Measurements from ENCODE around the gene CLECL1. TPM values are rescaled to one million over a fixed set of nuclear protein-coding genes. Genes with fewer than 3 reads are reported as not detected.

The CLECL1 gene
- total RNA-seq, 4 donors from 2014 or later: 0.68 to 1.3 TPM; not detected in 2

DNA sequence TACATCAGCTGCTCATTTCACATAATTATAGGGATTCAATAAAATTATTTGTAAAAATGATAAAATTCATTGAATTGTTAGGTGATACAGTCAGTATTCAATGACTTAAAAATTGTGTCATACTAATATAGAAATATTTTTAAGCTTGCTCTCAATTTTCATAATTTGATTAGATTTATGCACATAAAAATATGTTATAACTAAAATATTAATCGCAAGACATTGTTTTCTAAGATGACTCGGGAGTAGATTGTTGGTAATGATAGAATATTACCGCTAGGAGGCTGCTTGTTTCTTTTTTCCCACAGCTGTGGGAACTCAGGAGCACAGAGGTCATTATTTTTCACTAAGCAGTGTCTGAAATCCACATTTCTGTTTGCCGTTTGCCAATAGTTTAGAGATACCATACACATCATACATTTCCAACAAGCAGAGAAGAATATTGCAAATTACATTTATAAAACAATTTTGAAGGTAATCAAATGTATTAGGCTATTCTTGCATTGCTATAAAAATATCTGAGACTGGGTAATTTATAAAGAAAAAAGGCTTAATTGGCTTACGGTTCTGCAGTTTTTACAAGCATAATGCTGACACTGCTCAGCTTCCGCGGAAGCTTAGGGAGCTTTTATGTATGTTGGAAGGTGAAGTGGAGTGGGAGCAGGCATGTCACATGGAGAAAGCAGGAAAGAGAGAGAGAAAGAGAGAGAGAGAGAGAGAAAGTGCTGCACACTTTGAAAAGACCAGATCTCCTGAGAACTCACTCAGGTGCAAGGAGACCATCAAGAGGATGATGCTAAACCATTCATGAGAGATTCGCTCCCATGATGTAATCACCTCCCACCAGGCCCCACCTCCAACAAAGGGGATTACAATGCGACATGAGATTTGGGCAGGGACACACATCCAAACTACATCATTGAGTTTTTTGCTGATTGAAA lies 18.6 kb upstream of the CLECL1 start:
- TF ChIP-seq, protein P1, sequence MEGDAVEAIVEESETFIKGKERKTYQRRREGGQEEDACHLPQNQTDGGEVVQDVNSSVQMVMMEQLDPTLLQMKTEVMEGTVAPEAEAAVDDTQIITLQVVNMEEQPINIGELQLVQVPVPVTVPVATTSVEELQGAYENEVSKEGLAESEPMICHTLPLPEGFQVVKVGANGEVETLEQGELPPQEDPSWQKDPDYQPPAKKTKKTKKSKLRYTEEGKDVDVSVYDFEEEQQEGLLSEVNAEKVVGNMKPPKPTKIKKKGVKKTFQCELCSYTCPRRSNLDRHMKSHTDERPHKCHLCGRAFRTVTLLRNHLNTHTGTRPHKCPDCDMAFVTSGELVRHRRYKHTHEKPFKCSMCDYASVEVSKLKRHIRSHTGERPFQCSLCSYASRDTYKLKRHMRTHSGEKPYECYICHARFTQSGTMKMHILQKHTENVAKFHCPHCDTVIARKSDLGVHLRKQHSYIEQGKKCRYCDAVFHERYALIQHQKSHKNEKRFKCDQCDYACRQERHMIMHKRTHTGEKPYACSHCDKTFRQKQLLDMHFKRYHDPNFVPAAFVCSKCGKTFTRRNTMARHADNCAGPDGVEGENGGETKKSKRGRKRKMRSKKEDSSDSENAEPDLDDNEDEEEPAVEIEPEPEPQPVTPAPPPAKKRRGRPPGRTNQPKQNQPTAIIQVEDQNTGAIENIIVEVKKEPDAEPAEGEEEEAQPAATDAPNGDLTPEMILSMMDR (IDR thresholded peaks at IDR 0.05; ENCODE audit: low read depth): no peak

GRCh38 chr12:9750276-9751203 lies 17.6 kb upstream of the CLECL1 start:
- TF ChIP-seq, protein P1 (IDR thresholded peaks at IDR 0.05; ENCODE audit: low read depth): no peak

GRCh38 chr12:9749640-9750039 lies 16.7 kb upstream of the CLECL1 start:
- TF ChIP-seq, protein P1 (IDR thresholded peaks at IDR 0.05; ENCODE audit: low read depth): no peak

DNA sequence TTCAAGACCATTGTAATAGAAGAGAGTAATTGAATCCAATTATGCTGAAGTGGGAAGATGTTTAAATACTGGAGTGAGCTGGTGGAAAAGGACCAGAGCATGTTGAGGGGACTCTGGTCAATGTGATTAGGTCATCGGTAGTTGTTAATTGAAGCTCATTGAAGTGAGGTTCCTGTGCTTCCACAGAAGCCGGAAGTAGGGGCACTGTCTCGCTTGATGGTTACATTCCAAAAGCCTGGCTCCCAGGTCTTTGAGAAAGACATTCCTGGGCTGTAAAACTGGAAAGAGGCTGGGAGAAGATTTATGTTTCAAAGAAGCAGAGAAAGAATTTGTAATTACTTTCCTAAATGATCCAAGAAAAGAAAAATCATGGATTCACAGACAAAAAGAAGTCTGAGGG lies 12.3 kb upstream of the CLECL1 start:
- TF ChIP-seq, protein P1 (IDR thresholded peaks at IDR 0.05; ENCODE audit: low read depth): no peak

DNA sequence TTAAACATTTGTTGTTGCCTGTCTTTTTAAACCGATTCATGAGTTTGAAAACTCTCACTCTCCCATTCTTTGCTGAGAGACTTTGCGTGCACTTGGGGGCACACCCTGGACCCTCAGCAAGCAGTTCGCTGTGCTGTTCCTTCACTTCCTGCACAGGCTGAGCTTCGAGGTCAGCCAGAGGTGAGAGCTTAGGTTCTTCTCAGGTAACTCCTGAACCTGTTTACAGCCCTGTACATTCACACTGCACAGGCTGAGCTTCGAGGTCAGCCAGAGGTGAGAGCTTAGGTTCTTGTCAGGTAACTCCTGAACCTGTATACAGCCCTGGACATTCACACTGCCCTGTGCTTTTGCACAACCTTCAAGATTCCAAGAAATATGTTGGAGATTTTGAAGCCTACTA lies 9.8 kb upstream of the CLECL1 start:
- TF ChIP-seq, protein P1 (IDR thresholded peaks at IDR 0.05; ENCODE audit: low read depth): no peak

- TF ChIP-seq, protein P1 (IDR thresholded peaks at IDR 0.05; ENCODE audit: low read depth): no peak
Measured at GRCh38 chr12:9741726-9742125, 8.8 kb upstream of the CLECL1 start.

Measured in subcutaneous adipose tissue (tissue), 4 donors.